HG03060 (cell line): ENCODE results near the gene ASB18.

ENCODE experiments used
- ATAC-seq: cut with Tn5 transposase; IDR thresholded peaks from one replicate; pipeline ENCODE4 v1.9.1; 2021; ENCODE audit warnings: low read depth, moderate number of reproducible peaks; ENCODE audit not compliant: unreplicated experiment

The ASB18 gene

DNA sequence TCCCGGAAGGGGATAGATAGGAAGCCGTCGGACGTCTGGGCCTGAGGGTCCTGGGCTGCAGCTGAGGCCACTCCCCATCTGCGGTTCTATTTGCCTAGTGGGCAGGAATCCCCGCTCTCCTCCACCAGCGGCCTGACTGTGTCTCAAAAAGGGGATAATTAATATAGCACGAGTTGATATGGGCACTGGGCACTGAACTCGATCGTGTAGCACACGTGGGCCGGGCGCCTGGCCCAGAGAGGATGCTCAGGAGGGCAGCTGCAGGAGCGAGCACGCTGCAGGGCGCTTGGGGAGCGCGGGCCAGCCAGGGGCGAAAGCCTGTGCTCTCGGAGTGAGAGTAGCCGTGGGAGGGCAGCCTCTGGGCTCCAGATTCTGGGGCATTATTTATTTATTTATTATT is 87.3 kb downstream of the ASB18 start:
- no peak for ATAC-seq

DNA sequence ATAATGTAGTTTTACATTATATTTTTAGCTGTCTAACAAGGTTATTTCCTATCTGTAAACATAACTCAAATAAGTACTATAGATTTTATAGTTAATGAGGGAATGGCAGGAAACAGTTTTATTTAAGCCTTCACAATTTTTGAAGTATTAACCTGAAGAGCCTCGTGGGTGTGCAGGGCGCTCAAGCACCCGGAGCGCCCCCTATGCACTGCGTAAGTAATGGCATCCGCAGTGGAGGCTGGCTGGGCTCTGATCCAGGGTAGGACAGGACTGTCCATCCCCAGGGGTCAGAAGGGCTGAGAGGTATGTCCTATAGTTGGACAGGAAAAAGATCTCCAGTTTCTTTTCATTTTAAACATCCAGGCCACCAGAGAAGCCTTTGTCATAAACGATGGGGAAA is 87.8 kb downstream of the ASB18 start:
- ATAC-seq, result no peak

DNA sequence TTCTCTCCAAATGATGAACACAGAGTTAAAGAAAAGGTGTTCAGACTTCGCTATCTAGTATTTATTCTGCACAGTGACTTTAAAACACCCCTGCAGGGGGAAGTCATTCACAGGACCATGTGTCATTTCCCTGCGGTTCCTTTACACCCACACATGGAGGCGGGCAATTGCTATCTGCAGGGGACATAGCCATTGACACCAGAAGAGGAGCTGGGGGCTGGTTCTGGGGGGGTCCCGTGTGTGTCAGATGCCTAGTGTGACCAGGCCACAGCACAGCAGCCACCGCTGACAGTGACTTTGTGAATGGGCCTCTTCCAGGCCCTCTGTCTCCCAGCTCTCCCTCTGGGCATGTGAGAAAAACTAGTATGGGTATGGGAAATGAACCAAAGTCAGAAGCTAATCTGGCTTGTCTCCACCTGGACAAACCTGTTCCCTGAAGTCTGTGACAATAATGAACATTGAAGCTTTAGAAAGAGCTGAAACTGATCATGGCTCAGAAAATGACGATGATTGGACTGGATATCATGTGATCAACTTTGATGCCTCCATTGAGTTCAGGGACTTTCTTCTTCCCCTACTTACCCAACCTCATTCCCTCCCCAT is 88.6 kb downstream of the ASB18 start:
- ATAC-seq, result no peak

DNA sequence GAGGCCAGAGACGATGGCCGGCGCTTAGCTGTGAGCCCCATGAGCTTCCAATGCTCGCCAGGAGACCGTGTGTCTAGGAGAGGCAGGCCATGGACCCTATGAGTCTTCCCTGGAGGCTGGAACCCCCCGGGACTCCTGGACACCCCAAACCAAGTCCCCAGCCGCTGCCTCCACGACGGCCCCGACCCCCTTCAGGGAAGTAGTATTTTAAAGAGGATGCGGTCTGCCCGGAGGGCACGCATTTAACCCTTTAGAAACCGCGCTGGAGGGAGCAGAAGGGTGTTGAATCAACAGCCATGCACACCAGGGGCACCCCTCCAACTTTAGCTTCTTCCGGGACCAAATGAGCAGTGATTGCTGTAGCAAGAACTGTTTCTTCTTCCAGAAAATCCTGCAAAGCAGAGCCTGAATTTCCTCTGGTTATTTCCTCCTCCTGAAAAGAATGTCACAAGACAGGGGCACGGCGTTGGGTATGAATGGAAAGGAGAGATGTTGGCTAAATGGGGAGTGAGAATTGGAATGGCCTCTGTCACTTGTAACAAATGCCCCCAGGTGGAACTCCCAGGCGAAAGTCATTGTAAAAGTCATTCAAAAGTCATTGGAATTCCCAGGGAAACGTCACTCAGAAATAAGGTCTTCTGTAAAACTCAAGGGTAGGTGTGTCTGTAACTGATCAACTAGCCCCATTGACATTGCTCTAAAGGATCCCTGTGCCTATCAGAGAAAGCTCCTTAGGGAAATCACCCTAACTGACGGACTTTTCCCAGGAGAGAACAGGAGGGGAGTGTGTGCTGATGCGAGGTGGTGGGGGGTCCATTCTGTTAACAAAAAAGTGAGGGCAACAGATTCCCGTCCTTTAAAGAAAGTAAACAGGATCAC is 90.2 kb downstream of the ASB18 start:
- ATAC-seq, result no peak

DNA sequence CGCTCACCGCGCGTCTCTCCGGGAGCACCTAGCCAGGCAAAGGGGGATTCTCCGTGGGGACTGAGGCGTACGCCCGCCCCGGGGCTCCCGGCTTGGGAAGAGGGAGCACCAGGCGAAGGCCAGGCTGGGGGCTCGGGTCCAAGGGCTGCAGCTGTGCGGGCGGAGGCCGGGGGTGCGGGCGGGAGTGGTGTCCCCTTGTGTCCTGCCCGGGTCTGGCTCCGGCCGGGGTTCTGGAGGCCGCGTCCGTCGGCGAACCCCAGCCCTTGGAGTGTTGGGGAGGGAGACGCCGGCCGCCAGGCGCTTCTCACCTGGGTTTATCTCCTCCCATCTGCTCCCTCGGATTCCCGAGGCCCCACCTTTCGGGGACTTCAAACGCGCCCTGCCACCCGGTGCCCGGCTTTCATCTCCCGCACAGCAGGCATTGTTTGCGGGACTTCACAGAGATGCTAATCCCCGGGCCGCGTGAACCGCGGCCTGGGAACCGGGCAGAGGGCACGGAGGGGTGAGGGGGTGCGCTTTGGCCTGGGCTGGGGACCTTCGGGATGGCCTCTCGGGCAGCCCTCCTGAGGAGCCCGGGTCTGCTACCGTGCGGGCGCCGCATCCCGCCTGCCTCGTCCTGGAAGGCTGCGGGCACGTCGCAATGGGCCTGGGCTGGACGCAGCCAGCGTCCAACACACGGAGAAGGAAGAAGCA is 91.0 kb downstream of the ASB18 start:
- ATAC-seq, result no peak

GRCh38 chr2:236172255-236173035 is 91.8 kb downstream of the ASB18 start:
- ATAC-seq, result no peak

GRCh38 chr2:236171680-236172254 is 92.4 kb downstream of the ASB18 start:
- ATAC-seq, result no peak

DNA sequence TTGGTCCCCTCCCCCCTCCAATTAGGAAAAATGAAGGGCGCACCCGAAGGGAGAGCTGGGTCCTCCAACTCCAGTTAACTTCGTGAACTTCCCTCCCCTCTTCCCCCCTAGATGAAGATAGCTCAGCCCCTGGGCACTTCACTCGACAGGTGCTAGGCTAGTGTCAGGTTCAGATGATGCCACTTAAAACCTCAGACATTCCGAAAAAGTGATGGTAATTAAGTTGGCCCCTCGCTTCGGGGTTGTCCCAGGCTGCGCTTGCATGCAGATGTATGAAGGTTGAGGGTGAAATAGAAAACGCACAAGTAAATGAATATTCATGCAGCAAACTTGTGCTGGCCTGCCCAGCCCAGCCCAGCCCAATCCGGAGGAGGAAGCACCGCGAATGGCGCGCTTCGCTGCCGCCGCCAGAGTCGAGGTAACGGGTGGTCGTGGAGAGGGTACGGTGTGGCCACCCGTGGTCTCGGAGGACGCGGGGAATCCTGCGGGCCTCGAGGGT is 93.0 kb downstream of the ASB18 start:
- no peak for ATAC-seq

DNA sequence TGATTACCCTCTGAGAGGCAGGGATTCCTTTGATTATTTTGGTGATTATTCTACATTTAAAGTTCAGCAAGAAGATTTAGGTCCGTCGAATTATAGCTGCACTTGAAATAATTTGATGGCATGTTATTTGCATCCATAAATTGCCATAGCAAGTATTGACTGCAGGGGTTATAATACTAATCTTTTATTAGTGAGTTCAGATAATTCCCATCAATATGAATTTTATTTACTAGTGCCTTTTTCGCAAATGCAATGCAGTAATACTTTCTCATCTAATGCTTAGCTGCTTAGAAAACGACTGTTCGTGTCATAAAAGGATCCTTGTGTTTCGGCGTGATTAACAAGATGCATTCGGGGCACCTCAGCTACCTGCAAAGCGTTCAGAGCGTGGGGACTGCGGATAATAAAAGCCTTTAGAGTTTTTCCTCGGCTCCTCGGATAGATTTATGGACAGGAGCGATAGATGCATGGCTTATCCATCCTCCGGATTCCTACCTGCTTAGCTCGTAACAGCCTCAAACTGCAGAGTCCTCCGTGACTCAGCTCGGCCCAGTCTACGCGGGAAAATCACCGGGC is 93.5 kb downstream of the ASB18 start:
- ATAC-seq, result no peak

- no peak for ATAC-seq
These were observed 94.2 kb downstream of the ASB18 start for GRCh38 chr2:236169741-236170589.

- ATAC-seq, result no peak
These were observed 95.0 kb downstream of the ASB18 start for GRCh38 chr2:236169151-236169721.

DNA sequence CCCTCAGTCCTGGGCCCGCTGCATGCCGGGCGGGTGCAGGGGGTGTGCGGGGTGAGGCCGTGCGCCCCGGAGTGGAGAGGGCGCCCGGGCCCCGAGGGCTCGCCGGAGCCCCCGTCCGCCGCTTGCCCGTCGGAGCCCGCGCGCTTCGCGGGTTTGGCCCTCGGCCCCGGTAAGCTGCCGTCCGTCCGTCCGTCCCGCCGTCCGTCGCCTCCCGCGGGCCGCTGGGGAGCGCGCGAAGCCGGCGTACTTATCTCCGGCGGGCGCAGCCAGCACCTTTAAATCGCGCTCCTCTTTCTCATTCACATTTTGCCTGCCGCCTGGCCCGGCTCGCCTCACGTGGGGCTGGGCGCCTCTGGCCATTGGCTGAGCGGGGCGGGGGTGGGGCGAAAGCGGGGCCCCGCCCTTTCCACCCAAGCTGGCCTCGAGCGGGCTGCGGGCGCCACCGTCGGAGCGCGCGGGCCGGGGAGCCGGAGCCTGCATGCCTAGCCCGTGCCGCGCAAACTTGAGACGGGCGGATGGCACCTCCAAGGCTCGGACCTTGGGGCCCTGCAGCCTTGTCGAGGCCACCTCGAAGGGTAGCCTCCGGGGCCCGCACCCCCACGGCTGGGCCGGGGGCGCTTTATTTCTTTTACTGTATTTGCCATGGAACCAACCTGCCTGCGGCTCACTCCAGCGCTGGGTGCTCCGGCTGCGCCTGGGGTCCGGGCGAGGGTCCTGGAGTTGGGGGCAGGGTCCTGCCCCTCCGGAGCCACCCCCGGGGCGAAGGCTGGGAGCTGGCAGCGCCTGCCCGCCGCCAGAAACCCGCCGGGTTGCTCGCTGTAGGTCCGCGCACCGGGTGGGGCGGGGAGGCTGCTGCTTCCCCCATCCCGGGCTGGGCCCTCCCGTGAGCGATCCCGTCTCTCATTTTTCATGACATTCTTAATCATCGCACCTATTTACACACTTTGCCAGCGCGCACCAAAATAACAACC is 95.8 kb downstream of the ASB18 start, which contains the start of gene GBX2:
Gene GBX2 (minus strand): TSS at position 277 of the 971 bp plus-strand sequence. CDS start 415 bp downstream, outside the sequence.
- ATAC-seq, result no peak

DNA sequence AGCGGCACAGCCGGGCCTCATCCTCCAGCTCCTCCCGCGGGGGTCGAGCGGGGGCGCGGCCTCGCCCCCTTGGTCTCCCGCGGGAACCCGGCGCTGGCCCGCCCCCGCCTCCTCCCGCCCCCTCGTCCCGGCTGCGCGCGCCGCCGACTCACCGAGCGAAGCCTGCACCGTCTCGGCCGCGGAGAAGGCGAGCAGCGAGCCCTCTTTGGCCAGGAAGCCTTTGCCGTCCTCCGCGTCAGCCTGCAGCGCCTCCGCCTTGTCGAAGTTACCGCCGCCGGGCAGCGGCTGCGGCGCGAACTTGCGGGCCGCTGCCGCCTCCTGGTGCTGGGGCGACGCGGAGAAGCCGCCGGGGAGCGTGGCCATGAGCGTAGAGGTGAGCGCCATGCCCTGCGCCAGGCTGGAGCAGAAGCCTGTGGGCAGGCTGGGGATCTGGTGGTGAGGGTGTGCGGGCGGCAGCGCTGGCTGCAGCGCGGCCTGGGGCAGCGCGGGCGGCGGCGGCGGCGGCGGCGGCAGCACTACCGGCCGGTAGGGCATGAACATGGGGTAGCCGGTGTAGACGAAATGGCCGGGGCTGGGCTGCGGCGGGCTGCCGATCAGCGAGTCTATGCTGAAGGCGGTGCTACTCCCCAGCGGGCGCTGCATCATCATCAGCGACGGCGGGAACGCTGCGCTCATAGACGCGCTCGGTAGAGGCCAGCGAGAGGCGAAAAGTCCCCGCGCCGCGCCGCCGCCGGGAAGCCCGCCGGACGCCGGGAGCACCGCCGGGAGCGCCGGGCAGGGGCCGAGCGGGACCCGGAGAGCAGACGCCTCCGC is 96.7 kb downstream of the ASB18 start:
- ATAC-seq, result no peak

DNA sequence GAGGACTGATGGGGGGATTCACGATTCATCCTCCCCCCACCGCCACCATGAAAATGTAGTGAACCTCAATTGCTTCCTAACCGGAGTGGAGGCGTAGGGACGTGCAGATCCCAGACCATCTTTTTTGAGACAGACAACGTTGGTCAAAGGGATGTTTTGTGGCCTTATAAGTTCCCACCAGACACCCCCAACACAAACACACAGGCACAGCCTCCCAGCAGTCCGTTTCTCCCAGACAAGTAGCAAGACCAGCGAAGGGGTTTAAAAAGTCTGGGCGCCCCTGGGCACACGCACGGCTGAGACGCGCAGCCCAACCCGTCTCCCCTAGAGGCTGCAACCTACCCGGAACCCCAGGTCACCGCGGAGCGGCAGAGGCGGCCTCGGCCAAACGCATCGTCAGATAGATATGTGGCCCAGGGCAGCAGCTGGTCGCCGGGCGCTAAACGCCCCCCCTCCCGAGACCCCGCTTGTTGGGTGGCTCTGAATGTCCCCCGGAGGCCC is 97.4 kb downstream of the ASB18 start:
- no peak for ATAC-seq

- no peak for ATAC-seq
These were observed 98.1 kb downstream of the ASB18 start for GRCh38 chr2:236165842-236166795.
